Endometrium (tissue), 2 donors: ENCODE data around the gene ZNF789.
"Not testable (repeated sequence)": the region's sequence is repeated elsewhere in the genome, so short reads cannot be mapped to it uniquely, and the experiment has no call there.

ENCODE experiments used
- FAIRE-seq: peaks from 2 replicates; lab custom pipeline; 2012; peaks lifted over from hg19 to GRCh38; lab: Jason Lieb, UNC
- donor health status: control.
- donor health status: control.

ZNF789 gene

DNA sequence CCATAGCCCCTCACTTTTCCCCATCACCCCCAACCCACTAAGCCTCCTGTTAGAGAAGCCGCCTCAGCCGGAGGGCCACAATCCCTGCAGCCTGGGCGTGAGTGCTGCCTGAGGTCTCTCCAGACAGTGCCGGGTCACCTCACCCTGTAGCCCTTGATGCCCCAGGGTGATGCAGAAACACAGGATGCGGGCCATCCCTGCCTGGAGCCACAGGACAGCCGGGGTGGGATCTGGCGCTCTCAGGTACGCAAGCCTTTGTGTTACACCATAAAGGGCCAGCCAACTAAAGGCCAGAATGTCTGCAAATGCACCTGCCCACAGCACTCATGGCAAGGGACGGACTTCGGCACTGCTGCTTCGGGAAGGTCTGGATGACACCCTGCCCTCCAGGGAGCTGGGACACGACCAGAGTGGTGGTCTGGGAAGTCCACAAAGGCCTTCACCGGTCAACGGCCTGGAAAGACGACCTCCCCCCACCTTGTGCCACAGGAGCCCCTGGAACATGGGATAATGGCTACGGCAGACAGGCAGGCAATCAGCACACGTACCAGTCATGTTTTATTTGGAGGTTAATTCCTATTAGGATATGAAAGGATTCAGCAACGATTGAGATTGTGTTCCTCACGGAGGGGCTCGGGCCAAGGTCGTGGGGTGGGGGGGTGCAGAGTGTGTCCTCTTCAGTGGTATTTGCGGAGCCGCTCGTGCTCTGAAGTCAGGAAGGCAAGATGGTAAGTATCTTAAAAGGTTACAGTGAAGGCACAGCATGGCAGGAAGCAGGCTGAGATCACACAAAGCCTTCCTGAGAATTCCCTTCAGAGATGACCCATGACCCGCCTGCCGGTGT lies 14.8 kb upstream of the ZNF789 start:
- no peak for FAIRE-seq

DNA sequence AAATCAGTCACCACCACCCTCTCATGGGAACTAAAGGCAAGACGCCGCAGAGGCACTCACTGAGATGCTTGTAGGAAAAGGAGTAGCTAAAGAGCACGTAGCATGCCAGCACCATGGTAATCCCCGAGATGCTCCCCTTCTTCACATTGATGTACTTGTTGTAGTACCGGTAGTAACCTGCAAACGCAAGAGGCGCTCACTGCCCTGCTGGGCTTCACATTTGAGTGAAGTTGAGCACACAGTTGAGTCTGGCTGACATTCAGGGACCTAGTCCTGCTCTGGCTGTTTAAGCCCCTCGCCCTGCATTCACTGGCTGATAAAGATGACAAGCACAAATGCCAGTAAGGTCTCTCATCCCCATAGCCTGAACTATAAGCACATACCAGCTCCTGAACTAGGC lies 13.6 kb upstream of the ZNF789 start:
- FAIRE-seq, result no peak

DNA sequence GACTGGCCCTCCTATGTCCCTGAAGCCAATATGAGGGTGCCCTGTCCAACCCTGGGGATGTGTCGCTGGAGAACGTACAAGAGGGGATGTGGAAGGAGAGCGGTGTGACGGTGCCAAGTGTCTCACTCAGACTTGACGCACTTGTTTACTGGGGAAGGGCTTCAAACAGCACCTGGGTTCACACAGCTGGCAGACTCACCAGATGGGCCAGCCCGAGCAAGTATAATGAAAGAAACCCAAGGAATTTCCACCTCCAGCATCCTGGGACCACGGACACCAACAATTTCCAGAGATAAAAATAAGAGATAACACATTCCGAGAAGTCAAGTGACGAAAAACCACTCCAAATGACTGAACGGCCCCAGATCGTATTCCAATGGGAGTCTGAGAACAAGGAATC lies 12.0 kb upstream of the ZNF789 start:
- no peak for FAIRE-seq

GRCh38 chr7:99461221-99461620 lies 11.5 kb upstream of the ZNF789 start:
- FAIRE-seq, result no peak

- FAIRE-seq, result no peak
Measured at GRCh38 chr7:99465421-99465768, 7.3 kb upstream of the ZNF789 start.

GRCh38 chr7:99468336-99468918 lies 4.3 kb upstream of the ZNF789 start:
- FAIRE-seq, result no peak

- FAIRE-seq, result no peak
Measured at GRCh38 chr7:99469381-99470065, 3.2 kb upstream of the ZNF789 start.

DNA sequence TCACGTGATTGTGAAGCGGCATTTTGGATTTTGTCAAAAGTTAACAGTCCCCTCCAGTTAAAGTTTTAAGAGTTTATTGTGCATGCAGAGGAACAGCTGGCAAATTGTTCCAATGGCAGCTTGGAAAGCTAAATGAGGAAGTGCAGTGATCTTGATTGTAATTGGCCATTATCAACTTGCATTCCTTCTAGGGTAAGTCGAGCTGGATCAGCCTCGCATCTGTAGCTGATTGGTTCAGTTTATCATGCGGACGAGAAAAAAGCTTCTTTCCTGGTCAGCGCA lies 566 bp downstream of the ZNF789 start:
- FAIRE-seq, result no peak

DNA sequence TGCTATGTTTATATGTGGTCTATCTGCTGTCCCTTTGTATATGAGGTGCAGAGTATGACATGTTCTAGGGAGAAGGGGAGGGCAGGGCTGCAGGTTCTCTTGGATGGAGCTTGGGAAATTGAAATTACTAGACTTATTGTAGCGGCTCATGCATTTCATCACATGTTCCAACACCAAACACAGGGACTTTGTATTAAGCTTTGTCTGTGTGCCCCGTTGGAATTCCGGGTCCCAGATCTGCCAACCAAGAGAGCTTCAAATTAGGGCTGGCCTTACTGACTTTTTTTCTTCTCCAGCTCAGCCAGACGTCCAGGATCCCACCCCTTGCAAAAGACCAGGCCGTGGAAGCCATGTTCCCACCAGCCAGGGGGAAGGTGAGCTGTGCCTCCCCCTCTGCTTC lies 3.4 kb downstream of the ZNF789 start:
- no peak for FAIRE-seq

GRCh38 chr7:99478464-99479440 lies 6.1 kb downstream of the ZNF789 start:
- FAIRE-seq, result no peak

GRCh38 chr7:99485094-99485493 lies 12.4 kb downstream of the ZNF789 start:
- FAIRE-seq, result no peak

GRCh38 chr7:99489235-99489634 lies 16.5 kb downstream of the ZNF789 start:
- no peak for FAIRE-seq

DNA sequence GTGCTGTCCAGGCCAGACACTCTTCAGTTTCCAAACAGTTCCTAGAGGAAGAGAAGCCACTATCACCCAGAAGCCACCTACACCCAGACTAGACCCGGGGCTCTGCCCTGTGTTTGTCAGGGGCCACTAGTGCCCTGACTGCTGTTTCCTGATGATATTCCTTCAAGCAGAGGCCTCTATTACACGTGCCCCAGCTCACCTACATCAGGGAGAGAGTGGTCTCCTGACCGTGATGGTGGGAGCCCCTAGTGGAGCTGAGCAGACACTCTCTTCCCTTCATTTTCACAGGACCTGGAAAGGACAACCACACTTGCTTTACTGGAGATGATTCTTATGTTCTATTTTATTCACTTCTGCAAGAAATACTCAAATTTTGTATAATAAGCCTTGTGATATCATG lies 18.2 kb downstream of the ZNF789 start:
- FAIRE-seq, result no peak

DNA sequence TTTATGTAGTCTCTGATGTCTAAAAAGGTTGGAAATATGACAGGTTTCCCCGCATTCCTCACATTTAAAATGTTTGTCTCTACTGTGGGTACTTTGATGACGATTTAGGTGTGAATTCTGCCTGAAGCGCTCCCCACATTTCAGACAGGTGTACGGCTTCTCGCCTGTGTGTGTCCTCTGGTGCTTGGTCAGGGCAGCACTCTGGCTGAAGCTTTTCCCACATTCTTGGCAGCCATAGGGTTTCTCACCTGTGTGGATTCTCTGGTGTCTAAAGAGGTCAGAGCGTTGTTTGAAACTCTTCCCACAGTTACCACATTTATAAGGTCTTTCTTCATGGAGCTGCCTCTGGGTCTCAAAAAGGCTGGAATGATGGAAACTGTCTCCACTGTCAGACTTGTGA lies 21.1 kb downstream of the ZNF789 start:
- FAIRE-seq, result no peak

DNA sequence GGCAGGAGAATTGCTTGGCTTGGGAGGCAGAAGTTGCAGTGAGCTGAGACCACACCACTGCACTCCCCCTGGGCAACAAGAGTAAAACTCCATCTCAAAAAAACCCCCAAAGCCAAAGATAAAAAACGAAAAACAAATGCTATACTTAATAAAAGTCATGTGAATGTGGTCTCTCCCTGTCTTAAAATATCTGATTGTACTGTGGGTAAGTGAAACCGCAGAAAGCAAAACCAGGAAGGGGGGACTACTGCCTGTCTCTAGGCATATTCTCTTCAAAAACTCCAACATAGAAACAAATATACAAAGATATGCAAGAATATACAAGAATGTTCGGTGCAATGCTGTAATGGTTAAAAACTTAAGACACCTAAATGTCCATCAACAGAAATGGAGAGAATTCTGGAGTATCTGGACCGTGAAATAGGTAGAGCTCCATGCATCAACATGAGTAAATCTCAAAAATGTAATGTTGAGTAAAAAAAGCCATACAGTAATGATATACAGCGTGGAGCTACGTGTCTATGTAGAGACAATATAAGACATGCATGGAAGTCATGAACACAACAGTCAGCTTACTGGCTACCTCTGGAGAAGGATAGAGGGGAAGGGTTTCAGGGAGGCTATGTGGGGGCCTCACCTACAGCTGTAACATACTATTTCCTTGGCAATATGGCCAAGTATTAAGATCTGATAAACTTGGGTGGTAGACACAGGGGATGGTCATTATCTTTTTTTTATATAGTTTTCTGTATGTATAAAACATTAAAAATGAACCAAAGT lies 25.3 kb downstream of the ZNF789 start:
- no peak for FAIRE-seq

GRCh38 chr7:99498546-99498944 lies 25.9 kb downstream of the ZNF789 start:
- FAIRE-seq, result no peak

GRCh38 chr7:99499371-99499720 lies 26.7 kb downstream of the ZNF789 start:
- no peak for FAIRE-seq

- FAIRE-seq, result no peak
Measured at GRCh38 chr7:99499721-99500636, 27.3 kb downstream of the ZNF789 start, which contains the start of gene ZNF394. ZNF394 (minus strand) TSS chr7:99500281; CDS start chr7:99500093, 188 bp downstream.

- no peak for FAIRE-seq
Measured at GRCh38 chr7:99500637-99501009, 27.9 kb downstream of the ZNF789 start.

- not testable (repeated sequence) for FAIRE-seq
Measured at GRCh38 chr7:99501236-99501635, 28.5 kb downstream of the ZNF789 start.

- peak; percentile 85 for FAIRE-seq
Measured at GRCh38 chr7:99504281-99504602, 31.6 kb downstream of the ZNF789 start.
